Fibroblast of skin of left biceps (primary cell): Measurements from ENCODE around the gene ZNF862.
"Not testable (repeated sequence)": the region's sequence is repeated elsewhere in the genome, so short reads cannot be mapped to it uniquely, and the experiment has no call there.

ENCODE experiments used
- DNase-seq, 2 experiments: peaks; one replicate each; pipeline ENCODE4 v3.0.0-alpha.2; 2013; ENCODE audit warnings: low read depth in 2 of 2

The ZNF862 gene

DNA sequence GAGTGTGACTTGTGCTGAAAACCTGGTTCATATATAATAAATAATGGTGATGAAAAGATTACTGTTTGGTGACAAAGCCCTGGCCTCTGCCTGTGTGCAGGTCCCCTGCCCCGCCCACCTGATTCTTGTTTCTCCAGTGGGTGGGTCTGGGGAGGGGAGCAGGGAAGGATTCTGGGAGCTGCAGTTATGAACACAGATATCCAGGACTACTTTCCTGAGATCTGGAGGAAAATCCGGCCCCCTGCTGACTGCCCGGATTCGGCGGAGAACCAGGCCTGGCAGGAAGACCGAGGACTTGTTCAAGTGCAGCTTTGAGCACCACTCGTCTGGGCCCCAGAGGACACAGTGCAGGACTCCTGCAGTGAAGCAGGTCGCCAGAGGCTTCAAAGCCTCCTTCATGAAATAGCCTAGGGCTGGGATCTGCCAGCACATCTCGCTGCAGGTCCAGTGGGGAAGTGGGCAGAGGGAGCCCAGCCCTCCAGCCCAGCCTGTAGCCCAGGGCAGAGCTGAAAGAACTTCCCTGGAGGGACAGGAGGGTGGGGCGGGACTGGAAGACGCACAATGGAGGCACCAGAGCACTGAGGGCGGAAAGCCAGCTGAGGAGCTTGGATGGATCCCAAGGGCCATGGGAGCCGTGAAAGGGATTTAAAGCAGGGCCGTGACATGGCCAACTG is 42.6 kb downstream of the ZNF862 start:
- no peak for DNase-seq

DNA sequence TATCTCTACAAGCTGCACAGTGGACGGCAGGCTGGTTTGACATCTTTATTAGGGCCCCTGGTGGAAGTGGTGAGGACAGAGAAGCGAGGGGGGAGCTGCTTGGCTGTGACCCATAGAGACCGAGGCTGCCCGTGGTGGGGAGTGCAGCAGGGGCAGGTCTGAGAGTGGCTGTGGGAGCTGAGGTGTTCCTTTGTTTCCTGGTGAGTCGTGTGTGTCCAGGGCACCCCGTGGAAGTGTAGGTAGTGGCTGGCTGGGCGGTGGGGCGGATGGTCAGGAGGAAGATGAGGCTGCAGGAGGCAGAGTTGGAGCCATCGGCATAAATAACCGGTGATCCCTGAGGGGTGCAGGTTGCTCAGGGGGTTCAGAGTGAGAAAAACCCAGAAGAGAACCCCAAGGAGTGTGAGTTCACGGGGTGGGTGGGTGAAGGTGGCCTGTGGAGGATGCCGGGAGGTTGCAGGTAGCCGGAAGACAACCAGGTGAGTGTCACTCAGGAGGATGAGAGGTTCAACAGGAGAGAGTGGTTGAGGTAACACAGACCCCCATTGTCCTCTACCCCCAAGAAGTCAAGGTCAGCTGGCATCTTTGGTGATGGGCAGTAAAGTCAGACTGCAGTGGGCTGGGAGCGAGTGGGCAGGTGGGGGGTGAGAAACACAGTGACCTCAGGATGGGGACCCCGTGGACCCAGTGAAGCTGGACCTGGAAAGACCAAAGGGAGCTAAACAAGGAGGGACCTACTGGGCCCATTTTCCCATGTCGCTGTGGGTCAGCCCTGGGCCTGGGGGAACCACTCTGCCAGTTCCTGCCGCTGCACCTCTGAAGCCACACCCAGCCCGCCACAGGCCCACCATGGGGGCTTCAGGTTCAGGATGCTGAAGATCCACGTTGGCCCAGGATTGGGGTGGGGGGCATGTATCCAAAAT is 43.4 kb downstream of the ZNF862 start:
- no peak for DNase-seq

DNA sequence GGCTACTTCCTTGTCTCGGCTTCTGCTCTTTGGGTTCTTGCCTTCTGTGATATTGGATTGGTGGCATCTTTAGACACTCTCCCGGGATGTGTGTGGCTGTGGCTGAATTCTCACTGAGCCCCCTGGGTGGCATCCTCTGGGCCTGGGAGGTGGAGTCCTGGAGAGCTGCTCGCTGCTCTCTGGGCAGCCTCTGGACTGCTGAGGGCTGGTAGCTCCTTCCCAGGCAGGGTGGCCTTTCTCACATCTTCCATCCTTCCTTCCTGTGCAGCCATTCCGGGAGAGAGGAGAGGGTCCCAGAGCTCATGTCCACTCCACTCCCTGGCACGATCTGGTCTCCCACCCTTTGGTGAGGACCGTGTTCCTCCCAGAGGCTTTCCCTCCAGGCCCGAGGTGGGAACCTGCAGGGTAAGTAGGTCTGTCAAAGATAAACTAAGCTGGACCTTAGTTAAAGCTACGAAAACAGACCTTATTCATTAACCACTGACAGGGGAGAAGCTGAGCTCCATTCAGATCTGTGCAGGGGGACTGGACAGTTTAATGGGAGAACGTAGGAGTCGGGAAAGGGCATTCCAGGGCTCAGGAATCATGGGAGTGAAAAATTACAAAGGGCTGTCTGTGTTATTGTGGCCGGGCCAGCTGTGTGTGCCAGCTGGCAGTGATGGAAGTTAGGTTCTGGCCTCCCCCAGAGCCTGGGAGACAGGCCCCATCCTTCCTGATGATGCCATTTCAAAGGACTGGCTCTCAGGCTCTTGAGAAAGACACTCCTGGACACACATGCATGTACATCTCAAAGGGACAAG is 44.3 kb downstream of the ZNF862 start:
- no peak for DNase-seq

DNA sequence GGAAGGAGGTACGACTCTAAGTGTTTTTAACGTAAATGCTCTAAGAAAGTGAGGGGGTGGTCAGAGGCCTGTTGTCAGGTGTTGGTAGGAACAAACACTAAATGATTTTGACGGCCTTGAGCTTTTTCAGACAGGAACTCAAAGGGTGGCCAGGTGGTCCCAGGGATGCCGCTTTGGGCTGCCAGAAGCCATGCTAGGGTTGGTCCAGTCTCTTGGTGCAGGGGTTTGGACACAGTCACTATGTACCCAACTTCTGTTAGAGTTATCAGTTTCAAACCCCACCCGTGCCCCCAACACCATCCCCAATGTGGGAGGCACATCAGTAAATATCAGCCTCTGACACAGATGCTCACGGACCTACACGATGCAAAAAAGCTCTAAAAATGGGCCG is 44.9 kb downstream of the ZNF862 start:
- DNase-seq: no peak

DNA sequence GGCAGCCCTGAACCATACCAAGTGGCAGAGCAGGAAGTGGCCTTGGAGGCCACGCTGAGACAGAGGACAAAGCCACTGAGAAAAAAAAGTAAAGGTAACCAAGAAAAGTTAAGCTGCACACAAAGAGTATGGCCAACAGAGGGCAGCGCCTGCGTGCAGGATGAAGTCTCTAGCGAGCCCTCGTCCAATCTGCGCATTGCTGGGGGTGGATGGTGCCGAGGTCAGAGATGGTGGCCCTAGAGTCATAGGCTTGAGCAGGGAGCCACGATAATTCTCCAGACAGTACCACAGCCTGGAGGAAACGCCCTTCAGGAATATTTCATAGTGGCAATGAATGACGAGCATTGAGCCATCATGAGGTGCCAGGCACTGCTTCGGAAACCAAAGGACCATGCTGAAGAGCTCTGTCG is 45.3 kb downstream of the ZNF862 start:
- DNase-seq: no peak

DNA sequence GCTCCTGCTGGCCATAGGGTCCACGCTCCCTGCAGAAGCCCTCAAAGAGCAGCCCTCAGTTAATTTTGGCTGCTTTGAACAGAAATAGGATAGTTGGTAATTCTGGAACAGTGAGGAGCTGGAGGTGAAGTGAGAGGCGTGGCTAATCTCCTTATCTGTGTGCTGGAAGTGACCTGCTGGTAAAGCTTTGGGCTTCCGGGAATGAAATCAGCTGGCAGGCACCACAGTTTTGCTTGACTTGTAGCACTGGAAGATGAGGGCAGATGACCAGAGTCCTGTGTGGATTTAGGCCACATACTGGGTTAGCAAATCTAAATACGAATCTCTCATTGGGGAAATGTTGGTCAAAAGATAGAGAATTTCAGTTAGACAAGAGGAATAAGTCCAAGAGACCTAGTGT is 45.8 kb downstream of the ZNF862 start:
- DNase-seq: no peak

DNA sequence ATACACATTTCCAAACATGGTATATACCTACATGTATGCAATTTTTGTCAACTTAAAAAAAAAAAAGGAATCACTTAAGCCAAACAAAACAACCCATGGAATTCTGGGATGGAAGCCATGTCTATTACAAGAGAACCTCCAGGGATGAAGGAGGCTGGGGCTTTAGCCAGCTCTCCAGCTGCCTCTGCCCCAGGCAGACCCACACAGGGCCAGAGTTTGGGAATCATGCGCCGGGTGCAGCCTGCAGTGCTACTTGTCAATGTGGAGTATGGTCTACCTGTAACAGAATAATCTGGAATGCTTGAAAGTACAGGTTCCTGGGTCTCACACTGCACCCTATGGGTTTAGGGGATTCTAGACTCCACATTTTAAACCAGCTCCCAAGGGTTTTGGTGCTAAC is 46.4 kb downstream of the ZNF862 start:
- DNase-seq: no peak

DNA sequence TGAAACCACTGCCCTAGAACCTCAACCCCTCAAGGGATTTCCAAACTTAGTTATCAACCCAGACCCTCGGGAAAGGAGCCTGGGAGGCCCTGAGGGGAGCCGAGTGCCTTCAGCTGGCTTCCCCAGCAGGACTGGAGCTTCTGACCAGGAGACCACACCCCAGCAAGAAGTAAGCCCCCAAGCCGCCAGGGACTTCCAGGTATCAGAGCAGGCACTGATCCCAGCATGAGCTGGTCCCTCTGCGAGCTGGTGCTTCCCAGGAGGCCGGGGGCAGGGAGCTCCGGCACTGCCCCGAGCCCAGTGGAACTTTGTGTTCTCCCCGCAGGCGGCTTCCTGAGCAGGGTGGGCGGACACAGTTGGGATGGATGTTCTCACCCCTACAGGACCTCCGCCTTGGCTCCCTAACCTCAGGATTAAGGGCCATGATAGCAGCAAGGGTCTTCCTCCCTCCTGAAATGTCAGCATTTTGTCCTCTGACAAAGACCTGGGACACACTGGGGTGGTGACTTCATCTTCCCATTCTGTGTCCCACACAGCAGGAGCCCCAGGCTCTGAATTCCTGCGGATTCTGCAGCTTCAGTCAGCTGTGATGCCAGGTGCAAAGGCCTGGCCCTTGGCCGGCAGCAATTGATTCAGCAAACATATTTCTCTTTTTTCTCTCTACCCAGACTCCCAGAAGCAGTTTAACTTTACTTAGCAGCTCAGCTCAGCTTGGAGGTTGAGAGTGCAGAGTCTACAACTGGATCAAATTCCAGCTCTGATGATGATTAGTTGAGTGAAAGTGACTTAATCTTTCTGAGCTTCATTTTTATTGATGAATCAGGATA is 47.2 kb downstream of the ZNF862 start:
- no peak for DNase-seq

DNA sequence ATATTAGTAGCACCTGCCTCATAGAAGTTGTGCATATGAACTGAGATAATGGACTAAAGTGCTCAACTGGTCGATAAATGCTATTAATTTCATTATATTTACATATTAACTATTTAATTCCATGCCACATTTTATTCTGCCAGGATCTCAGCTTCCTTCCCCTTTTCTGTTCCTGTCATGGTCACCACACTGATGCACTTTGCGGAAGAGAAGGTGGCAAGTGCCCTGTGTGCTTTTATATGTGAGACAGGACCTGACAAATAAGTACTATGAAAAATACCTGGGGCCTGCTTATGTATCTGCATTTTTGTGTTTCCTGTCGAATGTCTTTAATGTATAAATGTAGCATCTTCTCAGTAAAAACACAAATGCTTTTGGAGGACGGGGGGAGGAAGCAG is 47.8 kb downstream of the ZNF862 start:
- DNase-seq: no peak

DNA sequence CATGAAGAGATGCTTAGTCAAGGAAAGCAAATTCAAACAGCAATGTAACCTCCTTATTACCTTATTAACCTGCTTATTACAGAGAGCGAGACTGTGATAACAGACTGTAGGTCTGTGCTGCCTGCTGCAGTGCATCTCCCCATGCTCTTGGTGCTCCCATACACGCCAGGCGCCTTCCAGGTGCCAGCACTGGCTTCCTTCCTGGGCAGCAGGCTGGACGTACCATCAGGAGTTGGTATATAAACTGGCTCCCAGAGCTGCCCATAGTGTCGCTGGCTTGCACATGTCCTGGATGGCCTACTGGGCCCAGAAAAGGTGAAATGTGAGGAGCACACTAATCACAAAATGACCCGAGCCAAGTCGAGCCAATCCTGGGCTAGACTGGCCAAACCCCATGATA is 49.1 kb downstream of the ZNF862 start:
- no peak for DNase-seq

DNA sequence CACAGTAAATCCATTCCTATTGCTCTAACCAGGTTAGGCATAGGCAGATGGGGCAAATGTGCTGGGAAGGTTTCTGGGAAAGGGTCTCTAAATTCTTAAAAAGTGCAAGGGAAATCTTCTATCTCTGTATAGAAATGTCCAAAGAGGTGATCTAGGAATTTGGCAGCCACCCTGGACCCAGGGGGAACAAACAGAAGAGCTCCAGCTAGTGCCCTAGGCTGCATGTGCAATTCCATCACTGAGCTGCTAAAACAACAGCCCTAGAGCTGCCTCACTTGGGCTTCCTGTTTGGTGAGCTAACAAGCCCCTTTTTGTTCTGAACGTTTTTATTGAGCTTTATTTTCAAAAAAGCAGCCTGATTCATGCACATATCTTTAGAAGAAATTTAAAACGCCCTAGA is 52.5 kb downstream of the ZNF862 start:
- DNase-seq: not testable (repeated sequence)

DNA sequence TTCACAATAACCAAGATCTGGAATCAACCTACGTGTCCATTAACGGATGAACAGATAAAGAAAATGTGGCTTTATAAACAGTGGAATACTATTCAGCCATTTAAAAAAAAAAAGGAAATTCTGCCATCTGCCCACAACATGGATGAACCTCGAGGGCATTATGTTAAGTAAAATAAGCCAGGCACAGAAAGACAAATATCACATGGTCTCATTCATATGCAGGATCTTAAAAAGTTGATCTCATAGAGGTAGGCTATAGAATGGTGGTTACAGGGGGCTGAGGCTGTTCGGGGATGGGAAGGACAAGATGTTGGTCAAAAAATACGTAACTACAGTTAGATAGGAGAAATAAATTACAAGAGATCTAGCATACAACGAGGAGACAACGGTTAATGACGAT is 56.8 kb downstream of the ZNF862 start:
- not testable (repeated sequence) for DNase-seq

DNA sequence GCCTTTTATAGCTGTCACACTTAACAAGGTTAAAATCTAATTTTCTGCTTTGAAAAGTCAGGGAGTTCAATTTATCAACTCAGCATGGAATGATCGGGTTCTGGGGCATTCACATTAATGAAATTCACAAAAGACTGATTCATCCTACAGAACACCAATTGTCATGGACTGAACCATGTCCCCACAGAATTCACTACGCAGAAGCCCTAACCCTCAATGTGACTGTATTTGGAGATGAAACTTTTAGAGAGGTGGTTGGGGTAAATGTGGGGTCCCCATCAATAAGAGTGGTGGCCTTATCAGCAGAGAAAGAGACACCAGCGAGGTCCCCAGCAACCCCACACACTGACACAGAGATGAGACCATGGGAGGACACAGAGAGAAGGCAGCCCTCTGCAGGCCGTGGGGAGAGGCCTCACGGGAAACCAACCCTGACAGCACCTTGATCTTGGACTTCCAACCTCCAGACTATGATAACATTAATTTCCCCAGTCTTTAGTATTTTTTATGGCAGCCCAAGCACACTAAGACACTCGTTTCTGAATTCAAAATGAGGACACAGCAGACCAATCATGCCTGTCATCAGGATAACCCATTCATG is 69.7 kb downstream of the ZNF862 start:
- DNase-seq: not testable (repeated sequence)

DNA sequence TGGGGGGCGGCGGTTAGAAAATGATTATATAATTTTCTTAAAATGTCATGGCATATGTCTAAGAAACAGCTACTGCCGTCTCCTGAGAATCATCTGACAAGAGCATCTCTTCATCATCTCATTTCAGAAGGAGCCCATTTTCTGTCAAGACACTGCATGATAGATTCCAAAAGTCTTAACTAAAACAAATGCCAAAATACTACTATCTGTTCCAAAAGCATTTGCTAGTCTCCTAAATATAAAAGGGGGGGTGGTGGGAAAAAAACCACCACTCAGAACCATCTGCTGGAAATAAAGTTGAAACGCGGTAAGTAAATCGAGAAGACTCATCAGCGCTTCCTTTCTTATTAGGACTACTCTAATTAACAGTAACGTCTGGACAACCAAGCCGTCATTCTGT is 72.0 kb downstream of the ZNF862 start:
- DNase-seq: not testable (repeated sequence)

DNA sequence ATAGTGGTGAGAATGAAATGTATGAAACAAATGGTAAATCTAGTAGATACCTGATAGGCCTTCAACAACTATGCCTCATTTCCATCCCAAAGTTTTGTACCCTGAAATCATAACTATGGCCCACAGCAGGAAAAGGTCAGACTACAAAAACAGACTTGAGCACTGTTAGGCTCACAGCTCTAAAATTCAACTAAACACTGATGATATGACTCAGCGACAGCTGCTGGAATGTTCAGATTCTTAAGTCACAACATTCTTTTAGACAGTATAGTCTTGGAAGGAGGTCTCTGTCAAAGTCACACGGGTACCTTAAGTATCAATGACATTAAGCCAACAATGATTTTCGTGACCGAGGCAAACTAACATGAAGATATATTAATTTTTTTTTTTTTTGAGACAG is 74.0 kb downstream of the ZNF862 start:
- not testable (repeated sequence) for DNase-seq
